Loucy (cell line): ENCODE results near the gene ACTBL2.

Source experiments
- EZH2phosphoT487 ChIP-seq: fragments of 200-600 bp; IDR thresholded peaks from 2 replicates; pipeline ENCODE4 v1.6.1; 2018; ENCODE audit warnings: antibody characterized with exemption, mild to moderate bottlenecking, moderate library complexity, borderline replicate concordance
- TF ChIP-seq, protein P1 (sequence below): fragments of 200-600 bp; sonication (generic); conservative IDR thresholded peaks from 2 replicates; pipeline ENCODE4 v1.5.1; 2014; ENCODE audit warnings: mild to moderate bottlenecking, antibody characterized with exemption, low read length

GRCh38 chr5:57452885-57453284 lies 29.7 kb downstream of the ACTBL2 start:
- TF ChIP-seq, protein P1, sequence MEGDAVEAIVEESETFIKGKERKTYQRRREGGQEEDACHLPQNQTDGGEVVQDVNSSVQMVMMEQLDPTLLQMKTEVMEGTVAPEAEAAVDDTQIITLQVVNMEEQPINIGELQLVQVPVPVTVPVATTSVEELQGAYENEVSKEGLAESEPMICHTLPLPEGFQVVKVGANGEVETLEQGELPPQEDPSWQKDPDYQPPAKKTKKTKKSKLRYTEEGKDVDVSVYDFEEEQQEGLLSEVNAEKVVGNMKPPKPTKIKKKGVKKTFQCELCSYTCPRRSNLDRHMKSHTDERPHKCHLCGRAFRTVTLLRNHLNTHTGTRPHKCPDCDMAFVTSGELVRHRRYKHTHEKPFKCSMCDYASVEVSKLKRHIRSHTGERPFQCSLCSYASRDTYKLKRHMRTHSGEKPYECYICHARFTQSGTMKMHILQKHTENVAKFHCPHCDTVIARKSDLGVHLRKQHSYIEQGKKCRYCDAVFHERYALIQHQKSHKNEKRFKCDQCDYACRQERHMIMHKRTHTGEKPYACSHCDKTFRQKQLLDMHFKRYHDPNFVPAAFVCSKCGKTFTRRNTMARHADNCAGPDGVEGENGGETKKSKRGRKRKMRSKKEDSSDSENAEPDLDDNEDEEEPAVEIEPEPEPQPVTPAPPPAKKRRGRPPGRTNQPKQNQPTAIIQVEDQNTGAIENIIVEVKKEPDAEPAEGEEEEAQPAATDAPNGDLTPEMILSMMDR: no peak
- TF ChIP-seq EZH2phosphoT487: no peak
